IgD-negative memory B cell (primary cell): ENCODE results near the gene PHOX2B. TPM values are rescaled to one million over a fixed set of nuclear protein-coding genes. Genes with fewer than 3 reads are reported as not detected.

Experiments used
- H3K27ac Mint-ChIP-seq, 3 donors: one replicate each; pipeline ENCODE4 v1.8.0; 2020 to 2022; ENCODE audit warnings: mild to moderate bottlenecking in 3 of 3, mixed read lengths in 3 of 3, moderate library complexity in 1 of 3
- H3K27me3 Mint-ChIP-seq: one replicate; pipeline ENCODE4 v1.8.0; 2021; ENCODE audit warnings: mixed read lengths
- H3K36me3 Mint-ChIP-seq: one replicate; pipeline ENCODE4 v1.8.0; 2020; ENCODE audit warnings: mild to moderate bottlenecking, mixed read lengths
- H3K4me1 Mint-ChIP-seq, 3 donors: one replicate each; pipeline ENCODE4 v1.8.0; 2020 to 2022; ENCODE audit warnings: mixed read lengths in 3 of 3, mild to moderate bottlenecking in 1 of 3
- H3K4me3 Mint-ChIP-seq, 4 donors: one replicate each; pipeline ENCODE4 v1.8.0; 2020 to 2022; ENCODE audit warnings: mild to moderate bottlenecking in 4 of 4, mixed read lengths in 4 of 4, moderate library complexity in 3 of 4
- H3K9me3 Mint-ChIP-seq, 3 donors: one replicate each; pipeline ENCODE4 v1.8.0; 2020 to 2021; ENCODE audit warnings: mixed read lengths in 3 of 3, mild to moderate bottlenecking in 1 of 3
- polyA plus RNA-seq: library from polyadenylated mRNA; unstranded; fragments of 300-500 nt; fragmentation: Illumina TruSeq; gene quantifications from one replicate; pipeline ENCODE4 v1.2.3, GENCODE V29; 2021

Gene PHOX2B
- not detected for polyA plus RNA-seq

GRCh38 chr4:41748571-41749475 is at the start of gene PHOX2B:
TSS of gene PHOX2B (minus strand) at chr4:41748725. CDS start at chr4:41748610, 115 bp downstream.
- H3K27ac Mint-ChIP-seq, result no peak within 1 kb of the TSS
- no peaks in the 10 kb centered on the region for H3K9me3 Mint-ChIP-seq
- peak within 1 kb of the TSS in 1 of 4 donors; percentile 58 for H3K4me3 Mint-ChIP-seq
- no peaks in the 10 kb centered on the region for H3K36me3 Mint-ChIP-seq
- peaks cover 0 to 5% (median 4%) of the 10 kb centered on the region in 3 donors for H3K4me1 Mint-ChIP-seq
- peaks cover 73% of the 10 kb centered on the region for H3K27me3 Mint-ChIP-seq

GRCh38 chr4:41797260-41797659 is 48.7 kb upstream of the PHOX2B start:
- Mint-ChIP-seq H3K27ac (no peak overlapping the region), H3K9me3 (peaks cover 0 to 4% (median 0%) of the 10 kb centered on the region in 3 donors), H3K4me3 (no peak overlapping the region), H3K27me3 (peaks cover 2% of the 10 kb centered on the region), H3K4me1 (no peaks in the 10 kb centered on the region), H3K36me3 (no peaks in the 10 kb centered on the region)

GRCh38 chr4:41796545-41797210 is 48.2 kb upstream of the PHOX2B start:
- H3K9me3 Mint-ChIP-seq, result peaks cover 0 to 4% (median 0%) of the 10 kb centered on the region in 3 donors
- H3K36me3 Mint-ChIP-seq, result no peaks in the 10 kb centered on the region
- H3K27me3 Mint-ChIP-seq, result peaks cover 2% of the 10 kb centered on the region

GRCh38 chr4:41795796-41796385 is 47.4 kb upstream of the PHOX2B start:
- Mint-ChIP-seq H3K36me3 (no peaks in the 10 kb centered on the region), H3K27me3 (no peaks in the 10 kb centered on the region), H3K27ac (no peak overlapping the region), H3K9me3 (peaks cover 0 to 4% (median 0%) of the 10 kb centered on the region in 3 donors), H3K4me3 (no peak overlapping the region), H3K4me1 (no peaks in the 10 kb centered on the region)

More at GRCh38 chr4:41796545-41797210, 48.2 kb upstream of the PHOX2B start:
- Mint-ChIP-seq H3K27ac (no peak overlapping the region), H3K4me1 (no peaks in the 10 kb centered on the region), H3K4me3 (no peak overlapping the region)

GRCh38 chr4:41792166-41792565 is 43.6 kb upstream of the PHOX2B start:
- Mint-ChIP-seq H3K9me3 (peaks cover 0 to 1% (median 0%) of the 10 kb centered on the region in 3 donors), H3K27me3 (no peaks in the 10 kb centered on the region)

GRCh38 chr4:41791557-41791956 is 43.0 kb upstream of the PHOX2B start:
- H3K4me3 Mint-ChIP-seq, result no peak overlapping the region
- H3K36me3 Mint-ChIP-seq, result no peaks in the 10 kb centered on the region
- H3K9me3 Mint-ChIP-seq, result peaks cover 0 to 1% (median 0%) of the 10 kb centered on the region in 3 donors
- no peaks in the 10 kb centered on the region for H3K4me1 Mint-ChIP-seq
- no peak overlapping the region for H3K27ac Mint-ChIP-seq
- peaks cover 2% of the 10 kb centered on the region for H3K27me3 Mint-ChIP-seq

More at GRCh38 chr4:41792166-41792565, 43.6 kb upstream of the PHOX2B start:
- H3K27ac Mint-ChIP-seq, result no peak overlapping the region
- no peaks in the 10 kb centered on the region for H3K36me3 Mint-ChIP-seq
- H3K4me3 Mint-ChIP-seq, result no peak overlapping the region
- H3K4me1 Mint-ChIP-seq, result no peaks in the 10 kb centered on the region

- peaks cover 2% of the 10 kb centered on the region for H3K27me3 Mint-ChIP-seq
- H3K9me3 Mint-ChIP-seq, result peaks cover 0 to 1% (median 0%) of the 10 kb centered on the region in 3 donors
- H3K4me1 Mint-ChIP-seq, result no peaks in the 10 kb centered on the region
- no peak overlapping the region for H3K27ac Mint-ChIP-seq
- H3K36me3 Mint-ChIP-seq, result no peaks in the 10 kb centered on the region
- H3K4me3 Mint-ChIP-seq, result peak overlapping the region in 1 of 4 donors; percentile 20
These were observed 39.4 kb upstream of the PHOX2B start for GRCh38 chr4:41787931-41788330.

- no peaks in the 10 kb centered on the region for H3K4me1 Mint-ChIP-seq
- H3K36me3 Mint-ChIP-seq, result no peaks in the 10 kb centered on the region
- peaks cover 0 to 3% (median 1%) of the 10 kb centered on the region in 3 donors for H3K9me3 Mint-ChIP-seq
- no peak overlapping the region for H3K27ac Mint-ChIP-seq
- peaks cover 2% of the 10 kb centered on the region for H3K27me3 Mint-ChIP-seq
- H3K4me3 Mint-ChIP-seq, result no peak overlapping the region
These were observed 37.1 kb upstream of the PHOX2B start for GRCh38 chr4:41785665-41786064.

- H3K36me3 Mint-ChIP-seq, result no peaks in the 10 kb centered on the region
- H3K9me3 Mint-ChIP-seq, result peaks cover 0 to 3% (median 0%) of the 10 kb centered on the region in 3 donors
- no peak overlapping the region for H3K27ac Mint-ChIP-seq
- no peak overlapping the region for H3K4me3 Mint-ChIP-seq
- no peaks in the 10 kb centered on the region for H3K4me1 Mint-ChIP-seq
- peaks cover 2% of the 10 kb centered on the region for H3K27me3 Mint-ChIP-seq
These were observed 35.9 kb upstream of the PHOX2B start for GRCh38 chr4:41784191-41784979.

- Mint-ChIP-seq H3K4me1 (no peaks in the 10 kb centered on the region), H3K27me3 (peaks cover 2% of the 10 kb centered on the region), H3K9me3 (peaks cover 0 to 5% (median 2%) of the 10 kb centered on the region in 3 donors), H3K4me3 (no peak overlapping the region), H3K36me3 (no peaks in the 10 kb centered on the region), H3K27ac (no peak overlapping the region)
These were observed 27.9 kb upstream of the PHOX2B start for GRCh38 chr4:41776466-41776865.

GRCh38 chr4:41763729-41764128 is 15.2 kb upstream of the PHOX2B start:
- Mint-ChIP-seq H3K27me3 (peaks cover 10% of the 10 kb centered on the region), H3K4me3 (no peak overlapping the region), H3K36me3 (no peaks in the 10 kb centered on the region), H3K27ac (no peak overlapping the region), H3K9me3 (peaks cover 0 to 2% (median 2%) of the 10 kb centered on the region in 3 donors), H3K4me1 (no peaks in the 10 kb centered on the region)

GRCh38 chr4:41758884-41759283 is 10.4 kb upstream of the PHOX2B start:
- Mint-ChIP-seq H3K9me3 (peaks cover 0 to 6% (median 3%) of the 10 kb centered on the region in 3 donors), H3K36me3 (no peaks in the 10 kb centered on the region), H3K27ac (no peak overlapping the region), H3K4me3 (no peak overlapping the region), H3K4me1 (no peaks in the 10 kb centered on the region), H3K27me3 (peaks cover 16% of the 10 kb centered on the region)

- H3K36me3 Mint-ChIP-seq, result no peaks in the 10 kb centered on the region
- H3K27me3 Mint-ChIP-seq, result peaks cover 12% of the 10 kb centered on the region
- no peaks in the 10 kb centered on the region for H3K4me1 Mint-ChIP-seq
- peaks cover 0 to 4% (median 2%) of the 10 kb centered on the region in 3 donors for H3K9me3 Mint-ChIP-seq
- no peak overlapping the region for H3K27ac Mint-ChIP-seq
- H3K4me3 Mint-ChIP-seq, result peak overlapping the region in 1 of 4 donors; percentile 10
These were observed 9.1 kb upstream of the PHOX2B start for GRCh38 chr4:41757521-41758156.

GRCh38 chr4:41753942-41754341 is 5.4 kb upstream of the PHOX2B start:
- Mint-ChIP-seq H3K9me3 (peaks cover 0 to 4% (median 2%) of the 10 kb centered on the region in 3 donors), H3K4me3 (no peak overlapping the region), H3K27me3 (peaks cover 40% of the 10 kb centered on the region), H3K36me3 (no peaks in the 10 kb centered on the region), H3K4me1 (peaks cover 0 to 1% (median 0%) of the 10 kb centered on the region in 3 donors), H3K27ac (no peak overlapping the region)
